SIG-M5 treated with dmso at 0.1 percent for 504 hours (cell line): ENCODE results near the gene EXOC7.
"Not testable (repeated sequence)": the region's sequence is repeated elsewhere in the genome, so short reads cannot be mapped to it uniquely, and the experiment has no call there.

Experiments
- DNase-seq: peaks from one replicate; lab custom pipeline; 2025; ENCODE audit not compliant: unreplicated experiment; lab: John Stamatoyannopoulos, UW

EXOC7 gene

DNA sequence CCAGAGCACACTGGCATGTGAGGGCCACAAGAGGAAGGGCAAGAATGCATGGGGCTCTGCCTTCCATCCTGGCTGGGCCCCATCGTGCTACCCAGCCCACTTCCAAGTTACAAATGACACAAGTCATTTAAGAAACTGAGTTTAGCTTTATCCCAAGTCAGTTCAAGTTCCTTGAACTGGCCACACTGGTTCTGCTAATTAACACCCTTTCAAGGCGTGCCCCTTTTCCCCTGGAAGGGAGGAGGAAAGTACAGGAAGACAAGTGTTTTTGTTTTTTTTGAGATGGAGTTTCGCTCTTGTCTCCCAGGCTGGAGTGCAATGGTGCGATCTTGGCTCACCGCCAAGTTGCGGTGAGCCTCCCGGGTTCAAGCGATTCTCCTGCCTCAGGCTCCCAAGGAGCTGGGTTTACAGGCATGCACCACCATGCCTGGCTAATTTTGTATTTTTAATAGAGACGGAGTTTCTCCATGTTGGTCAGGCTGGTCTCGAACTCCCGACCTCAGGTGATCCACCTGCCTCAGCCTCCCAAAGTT lies 59.0 kb downstream of the EXOC7 start:
- not testable (repeated sequence) for DNase-seq

DNA sequence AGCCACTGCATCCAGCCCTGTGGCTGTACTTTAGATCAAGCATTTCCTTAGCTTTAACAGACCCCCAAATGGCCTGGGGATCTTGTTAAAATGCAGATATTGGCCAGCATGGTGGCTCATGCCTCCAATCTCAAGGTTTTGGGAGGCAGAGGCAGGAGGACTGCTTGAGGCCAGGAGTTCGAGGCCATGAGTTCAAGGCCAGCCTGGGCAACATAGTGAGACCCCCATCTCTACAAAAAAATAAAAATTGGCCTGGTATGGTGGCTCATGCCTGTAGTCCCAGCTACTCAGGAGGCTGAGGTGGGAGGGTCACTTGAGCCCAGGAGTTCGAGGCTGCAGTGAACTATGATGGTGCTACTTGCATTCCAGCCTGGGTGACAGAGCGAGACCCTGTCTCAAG lies 60.7 kb downstream of the EXOC7 start:
- not testable (repeated sequence) for DNase-seq

DNA sequence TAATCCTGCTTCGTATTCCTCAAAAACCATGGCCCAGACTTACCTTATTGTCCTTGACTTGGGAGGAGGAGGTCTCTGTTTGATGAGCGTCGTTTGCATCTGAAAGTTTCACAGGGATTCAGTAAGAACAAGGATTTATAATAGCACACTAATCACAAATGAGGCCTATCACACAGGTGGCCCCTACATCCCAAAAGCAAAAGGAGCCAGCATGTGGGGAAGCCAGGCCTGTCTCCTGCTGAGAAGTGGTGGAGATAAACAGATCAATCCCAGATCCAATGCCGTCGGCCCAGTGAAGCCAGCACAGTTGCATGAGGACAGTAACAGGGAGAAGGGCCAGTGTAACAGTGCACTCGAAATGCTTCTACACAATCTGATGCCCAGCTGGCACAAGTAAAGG lies 63.2 kb downstream of the EXOC7 start:
- DNase-seq: no peak

DNA sequence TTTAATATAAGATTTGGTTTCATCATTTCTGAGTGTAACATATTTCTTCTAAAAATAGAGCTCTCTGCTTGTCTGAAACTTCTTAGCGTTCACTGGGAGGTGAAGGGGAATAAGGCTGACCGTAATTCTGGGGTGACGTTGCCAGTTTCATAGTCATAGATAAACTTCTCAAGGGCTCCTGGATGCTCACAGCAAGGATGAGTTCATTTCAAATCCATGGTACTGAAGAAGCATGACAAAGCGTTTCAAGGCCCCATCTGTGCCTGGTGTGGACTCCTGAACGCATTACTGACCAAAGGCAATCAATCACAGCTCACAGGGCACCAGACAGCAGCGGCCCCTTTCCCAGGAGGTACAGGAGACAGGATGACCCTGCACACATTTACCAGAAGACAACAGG lies 64.5 kb downstream of the EXOC7 start:
- no peak for DNase-seq

DNA sequence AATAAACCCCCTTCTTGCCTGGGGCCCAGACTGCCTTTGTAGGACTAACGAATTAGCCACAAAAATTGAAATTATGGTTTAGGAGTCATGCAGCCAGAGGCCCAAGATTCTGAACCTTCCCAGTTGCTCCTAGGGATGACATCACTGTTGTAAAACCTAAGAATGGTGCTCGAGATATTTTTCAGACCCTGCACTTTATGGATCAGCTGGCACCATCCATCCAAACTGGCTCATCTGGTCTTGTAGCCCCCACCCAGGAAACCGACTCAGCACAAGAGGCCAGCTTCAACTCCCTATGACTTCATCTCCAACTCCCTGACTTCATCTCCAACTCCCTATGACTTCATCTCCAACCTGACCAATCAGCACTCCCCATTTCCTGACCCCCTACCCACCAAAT lies 65.5 kb downstream of the EXOC7 start:
- no peak for DNase-seq

DNA sequence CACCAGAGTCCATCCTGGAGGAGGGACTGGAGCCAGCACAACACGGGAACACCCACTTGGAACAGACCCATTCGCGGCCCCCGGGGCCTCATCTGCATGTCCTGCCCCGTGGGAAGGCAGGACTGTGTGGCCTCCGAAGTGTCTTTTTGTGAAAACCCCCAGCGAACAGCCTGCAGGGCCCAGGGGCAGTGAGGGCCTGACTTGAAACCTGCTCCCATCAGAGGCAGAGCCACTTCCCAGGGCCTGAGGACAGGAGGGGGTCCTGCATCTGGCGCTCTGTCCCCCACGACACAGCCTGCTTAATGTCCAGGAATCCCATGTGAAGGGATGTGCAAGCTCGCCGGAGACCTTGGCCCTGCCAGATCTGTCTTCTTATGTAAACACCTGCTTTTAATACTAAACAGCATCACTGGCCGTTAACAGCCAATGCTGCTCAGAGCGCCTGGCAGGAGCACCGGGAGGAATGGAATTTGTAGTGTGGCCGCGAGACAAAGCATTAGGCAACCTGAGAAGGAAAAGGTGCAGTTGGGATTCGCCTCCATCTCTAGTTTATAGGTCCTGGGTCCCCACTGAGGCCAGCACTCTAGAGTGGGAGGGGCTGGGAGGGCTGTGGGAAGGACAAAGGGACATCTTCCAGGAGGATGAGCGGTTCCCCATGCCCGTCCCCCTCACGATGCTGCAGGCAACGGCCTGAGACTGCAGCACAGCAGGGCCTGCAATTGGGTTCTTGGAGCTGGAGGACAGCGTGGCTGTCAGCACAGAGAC lies 66.9 kb downstream of the EXOC7 start:
- no peak for DNase-seq

DNA sequence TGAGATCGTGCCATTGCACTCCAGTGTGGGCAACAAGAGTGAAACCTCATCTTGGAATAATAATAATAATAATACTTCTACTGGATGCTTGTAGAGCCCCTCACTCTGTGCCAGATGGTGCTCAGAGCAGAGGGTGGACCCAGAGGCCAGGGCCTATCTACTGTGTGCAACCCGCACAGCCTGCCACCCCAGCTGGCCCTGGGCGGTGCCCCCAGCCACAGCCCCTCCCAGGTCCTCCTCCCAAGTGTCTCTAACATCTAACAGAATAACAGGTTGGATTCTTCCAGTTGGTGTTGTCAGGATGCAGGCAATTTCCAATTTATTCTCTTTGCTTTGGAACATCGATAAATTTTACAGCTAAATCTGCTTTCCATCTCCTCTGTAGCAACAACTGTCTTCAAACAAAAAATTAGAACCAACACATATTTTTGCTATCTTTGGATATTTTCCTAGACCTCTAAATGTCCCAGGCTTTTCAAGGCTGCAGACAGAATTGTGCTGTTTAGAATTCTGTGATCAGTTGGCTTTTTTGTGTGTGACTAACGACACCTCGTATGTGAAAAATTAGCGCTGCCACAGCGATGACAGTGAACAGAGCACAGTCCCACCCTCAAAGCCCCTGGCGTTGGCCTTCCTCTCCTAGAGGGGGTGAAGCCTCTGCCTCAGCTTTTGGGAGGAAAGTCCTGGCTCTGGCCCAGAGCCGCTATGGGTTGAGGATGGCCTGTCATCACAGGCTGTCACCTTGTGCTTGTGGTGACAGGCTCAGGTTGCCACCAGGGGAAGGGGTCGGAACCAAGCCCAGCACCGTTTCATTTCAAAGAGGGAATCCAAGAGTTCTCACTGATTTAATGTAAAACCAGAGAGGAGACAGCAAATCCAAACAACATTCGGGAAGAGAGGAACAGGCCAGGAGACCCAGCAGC lies 68.9 kb downstream of the EXOC7 start:
- no peak for DNase-seq

DNA sequence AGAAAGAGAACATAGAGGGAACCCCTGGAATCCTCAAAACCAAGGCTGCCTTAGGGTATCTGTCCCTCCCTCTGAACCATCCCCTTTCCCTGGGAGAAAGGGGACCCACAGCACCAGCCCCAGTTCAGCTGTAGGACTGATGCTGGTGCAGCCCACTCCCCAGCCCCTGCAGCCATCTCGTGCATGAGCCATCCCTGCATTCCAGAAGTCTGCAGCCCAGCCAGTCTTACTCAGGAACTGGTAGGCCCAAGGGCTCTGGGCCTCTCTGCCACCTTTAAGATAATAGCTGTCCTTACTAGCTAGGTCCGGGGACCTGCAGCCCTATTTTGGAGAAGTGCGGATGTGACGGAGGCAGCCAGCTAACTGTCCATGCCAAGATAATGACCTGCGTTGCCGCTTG lies 70.4 kb downstream of the EXOC7 start:
- no peak for DNase-seq

DNA sequence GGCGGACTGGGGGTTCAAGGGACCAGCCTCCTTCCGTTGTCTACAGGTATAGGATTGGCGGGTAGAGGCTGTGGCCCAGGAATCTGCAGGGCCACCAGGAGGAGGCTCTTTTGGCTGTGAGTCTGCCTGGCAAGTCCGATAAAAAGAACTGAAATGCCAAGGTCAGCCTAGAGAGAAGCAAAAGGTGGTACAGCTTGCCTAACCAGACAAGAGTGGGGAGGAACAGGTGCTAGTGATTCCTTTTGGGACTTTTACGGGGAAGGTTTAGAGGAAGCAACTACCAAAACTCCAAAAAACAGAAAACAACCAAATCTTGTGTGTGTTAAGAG lies 70.8 kb downstream of the EXOC7 start:
- no peak for DNase-seq

DNA sequence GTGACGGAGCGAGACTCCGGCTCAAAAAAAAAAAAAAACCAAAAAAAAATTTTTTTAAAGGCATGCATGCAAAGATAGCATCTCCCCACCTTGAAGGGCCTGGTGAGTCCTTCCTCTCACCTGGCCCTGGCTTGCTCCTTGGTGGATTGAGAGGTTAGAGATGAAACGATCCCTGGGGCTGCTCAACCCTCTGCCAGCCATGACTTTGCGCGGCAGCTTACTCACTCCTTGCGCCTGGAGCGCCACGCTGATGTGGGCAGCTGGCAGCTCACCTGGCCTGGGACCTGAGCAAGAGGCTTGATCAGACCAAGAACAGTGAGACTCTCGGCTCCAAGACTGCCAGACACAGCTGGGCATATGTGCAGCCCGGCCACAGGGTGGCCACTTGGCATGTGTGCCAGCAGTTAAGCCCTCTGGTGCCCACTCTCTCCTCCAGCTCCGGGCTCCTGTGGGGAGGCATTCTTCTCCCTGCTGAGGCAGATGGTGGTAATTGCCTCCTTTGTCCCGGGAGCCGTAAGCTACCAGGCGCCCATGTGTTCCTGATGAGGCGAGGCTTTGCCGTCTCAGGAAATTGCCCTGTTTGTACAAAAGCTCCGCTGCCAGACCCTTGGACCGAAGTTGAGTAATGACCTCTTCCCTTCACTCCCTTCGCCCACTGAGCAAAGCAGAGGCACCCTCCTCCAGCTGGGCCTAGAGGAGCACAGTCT lies 71.4 kb downstream of the EXOC7 start:
- no peak for DNase-seq
